ENCODE measurements around the gene ZNF609. TPM values are rescaled to one million over a fixed set of nuclear protein-coding genes. Genes with fewer than 3 reads are reported as not detected.

The ZNF609 gene
- total and polyA plus RNA-seq, 2 of the 13 experiments (the other 11 are each of a cell fraction or from before 2014, with no cell fraction given) = 8.9 to 9.9 TPM

- TF ChIP-seq HOMEZ (CRISPR knock-in tag; IDR thresholded peaks at IDR 0.05; ENCODE audit: low read depth) = peak; percentile 63
- 0 out of 2 replicates have a peak, but pooled peaks have one; percentile 48 for TF ChIP-seq ZNF580 (CRISPR knock-in tag; IDR thresholded peaks at IDR 0.05; ENCODE audit: borderline replicate concordance, low read depth)
- peak; percentile 59; the same call in 1 of the 2 replicates for TF ChIP-seq IRF2 (CRISPR knock-in tag; IDR thresholded peaks at IDR 0.05)
- TF ChIP-seq ZNF746 (CRISPR knock-in tag; IDR thresholded peaks at IDR 0.05) = no peak
- TF ChIP-seq DRAP1 (CRISPR knock-in tag; IDR thresholded peaks at IDR 0.05) = peak; percentile 70
- TF ChIP-seq ARID4A (CRISPR knock-in tag; IDR thresholded peaks at IDR 0.05; ENCODE audit: borderline replicate concordance) = peak; percentile 52; the same call in 1 of the 2 replicates
- TF ChIP-seq ERF (CRISPR knock-in tag; IDR thresholded peaks at IDR 0.05) = peak; percentile 37; the same call in 1 of the 2 replicates
- TF ChIP-seq PITX1 (CRISPR knock-in tag; IDR thresholded peaks at IDR 0.05) = no peak
- peak; percentile 45; the same call in 1 of the 2 replicates for TF ChIP-seq ATF2 (CRISPR knock-in tag; IDR thresholded peaks at IDR 0.05)
- TF ChIP-seq HNF1A (IDR thresholded peaks at IDR 0.05; ENCODE audit: low read depth) = peak; percentile 97
- TF ChIP-seq HNF1A (CRISPR knock-in tag; IDR thresholded peaks at IDR 0.05; ENCODE audit: borderline replicate concordance) = peak; percentile 98
- 0 out of 2 replicates have a peak, but pooled peaks have one; percentile 6 for TF ChIP-seq POGZ (CRISPR knock-in tag; IDR thresholded peaks at IDR 0.05)
- no peak for TF ChIP-seq SOX6 (IDR thresholded peaks at IDR 0.05)
- TF ChIP-seq SOX6 (CRISPR knock-in tag; IDR thresholded peaks at IDR 0.05) = peak; percentile 62; the same call in 1 of the 2 replicates
- TF ChIP-seq ZMYM4 (CRISPR knock-in tag; IDR thresholded peaks at IDR 0.05) = 0 out of 2 replicates have a peak, but pooled peaks have one; percentile 23
These were observed 182.5 kb downstream of the ZNF609 start (continued) for GRCh38 chr15:64642875-64643274.
